ENCODE measurements around the gene TFCP2L1. TPM values are rescaled to one million over a fixed set of nuclear protein-coding genes. Genes with fewer than 3 reads are reported as not detected.

TFCP2L1 gene
- total RNA-seq, 1 donor from 2014 or later: 0.86 TPM

DNA sequence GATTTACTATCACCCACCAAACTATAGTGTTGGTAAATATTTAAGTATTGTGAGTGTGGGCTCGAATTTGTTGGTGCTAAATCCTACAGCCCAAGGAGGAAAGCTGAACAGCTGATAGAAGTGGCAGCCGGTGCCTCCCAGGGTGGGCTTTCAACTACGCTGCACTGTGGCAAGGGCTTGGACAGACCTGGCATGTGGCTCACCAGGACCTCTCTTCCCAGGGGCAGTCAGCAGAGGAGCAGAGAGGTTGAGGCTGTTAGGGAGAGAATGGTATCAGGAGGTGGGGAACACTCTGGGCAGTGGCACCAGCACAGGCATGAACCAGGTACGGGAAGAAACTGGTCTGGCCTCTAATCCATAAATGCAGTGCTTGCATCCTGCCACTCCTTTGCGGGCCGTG is 44.6 kb downstream of the TFCP2L1 start:
- TF ChIP-seq CTCF (IDR thresholded peaks at IDR 0.05; ENCODE audit: unreplicated experiment): no peak
- Mint-ChIP-seq H3K4me3 (ENCODE audit: low read depth) (no peak overlapping the region), H3K27ac (no peak overlapping the region), H3K36me3 (ENCODE audit: insufficient read depth) (no peaks in the 10 kb centered on the region), H3K27me3 (peaks cover 86% of the 10 kb centered on the region), H3K4me1 (ENCODE audit: low read depth) (peaks cover 3% of the 10 kb centered on the region), H3K9me3 (ENCODE audit: low read depth) (no peaks in the 10 kb centered on the region)
- no peak for DNase-seq (ENCODE audit: low spot score, unreplicated experiment)

- H3K4me3 Mint-ChIP-seq (ENCODE audit: low read depth): no peak overlapping the region
- H3K36me3 Mint-ChIP-seq (ENCODE audit: insufficient read depth): no peaks in the 10 kb centered on the region
- peaks cover 3% of the 10 kb centered on the region for H3K4me1 Mint-ChIP-seq (ENCODE audit: low read depth)
- H3K27me3 Mint-ChIP-seq: peaks cover 84% of the 10 kb centered on the region
- TF ChIP-seq CTCF (IDR thresholded peaks at IDR 0.05; ENCODE audit: unreplicated experiment): no peak
- no peak for DNase-seq (ENCODE audit: low spot score, unreplicated experiment)
- H3K9me3 Mint-ChIP-seq (ENCODE audit: low read depth): no peaks in the 10 kb centered on the region
- H3K27ac Mint-ChIP-seq: no peak overlapping the region
Observed at GRCh38 chr2:121239969-121240368, 45.0 kb downstream of the TFCP2L1 start.

DNA sequence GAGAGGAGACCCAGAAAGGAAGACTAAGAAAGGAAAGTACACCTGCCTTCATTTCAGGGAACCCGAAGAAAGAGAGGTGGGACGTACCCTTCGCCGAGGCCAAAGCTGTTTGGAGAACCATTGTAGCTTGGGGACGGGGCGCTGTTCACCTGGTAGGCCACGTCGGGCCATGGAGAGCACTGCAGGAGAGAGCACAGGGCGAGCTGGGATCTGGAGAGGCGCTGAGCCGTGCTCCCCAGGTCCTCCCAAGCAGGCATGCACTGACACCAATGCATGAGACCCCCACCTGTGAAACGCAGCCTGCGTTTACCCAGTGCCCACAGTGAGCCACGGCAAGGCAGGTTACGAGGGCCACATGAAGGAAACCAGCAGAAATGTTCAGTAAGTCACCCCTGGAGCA is 45.5 kb downstream of the TFCP2L1 start:
- no peaks in the 10 kb centered on the region for H3K9me3 Mint-ChIP-seq (ENCODE audit: low read depth)
- H3K4me3 Mint-ChIP-seq (ENCODE audit: low read depth): no peak overlapping the region
- no peak for TF ChIP-seq CTCF (IDR thresholded peaks at IDR 0.05; ENCODE audit: unreplicated experiment)
- H3K27me3 Mint-ChIP-seq: peaks cover 84% of the 10 kb centered on the region
- no peaks in the 10 kb centered on the region for H3K36me3 Mint-ChIP-seq (ENCODE audit: insufficient read depth)
- no peak for DNase-seq (ENCODE audit: low spot score, unreplicated experiment)
- peaks cover 3% of the 10 kb centered on the region for H3K4me1 Mint-ChIP-seq (ENCODE audit: low read depth)
- no peak overlapping the region for H3K27ac Mint-ChIP-seq

DNA sequence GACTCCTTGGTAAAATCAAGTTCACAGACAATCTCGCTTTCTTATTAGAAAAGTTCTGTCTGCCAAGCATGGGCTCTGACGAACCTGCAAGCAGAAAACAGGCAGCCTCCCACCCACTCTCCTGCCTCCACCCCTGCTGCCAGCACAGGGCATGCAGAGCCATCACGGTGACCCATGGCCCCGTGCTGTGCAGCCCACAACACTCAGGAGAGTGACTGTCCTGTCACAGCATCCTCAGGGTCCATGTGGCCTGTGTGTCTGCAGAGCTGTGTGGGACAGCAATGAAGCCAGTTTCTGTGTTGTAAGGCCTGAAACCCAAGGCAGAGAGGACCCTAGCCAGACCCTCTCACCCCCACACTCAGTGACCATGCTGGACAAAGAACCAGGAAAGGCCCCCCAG is 46.2 kb downstream of the TFCP2L1 start:
- no peaks in the 10 kb centered on the region for H3K9me3 Mint-ChIP-seq (ENCODE audit: low read depth)
- peaks cover 3% of the 10 kb centered on the region for H3K4me1 Mint-ChIP-seq (ENCODE audit: low read depth)
- no peak for DNase-seq (ENCODE audit: low spot score, unreplicated experiment)
- H3K4me3 Mint-ChIP-seq (ENCODE audit: low read depth): no peak overlapping the region
- H3K27me3 Mint-ChIP-seq: peaks cover 90% of the 10 kb centered on the region
- H3K36me3 Mint-ChIP-seq (ENCODE audit: insufficient read depth): no peaks in the 10 kb centered on the region
- H3K27ac Mint-ChIP-seq: no peak overlapping the region
- TF ChIP-seq CTCF (IDR thresholded peaks at IDR 0.05; ENCODE audit: unreplicated experiment): no peak

- TF ChIP-seq CTCF (IDR thresholded peaks at IDR 0.05; ENCODE audit: unreplicated experiment): no peak
- peaks cover 3% of the 10 kb centered on the region for H3K4me1 Mint-ChIP-seq (ENCODE audit: low read depth)
- H3K4me3 Mint-ChIP-seq (ENCODE audit: low read depth): no peak overlapping the region
- H3K27ac Mint-ChIP-seq: no peak overlapping the region
- H3K27me3 Mint-ChIP-seq: peaks cover 90% of the 10 kb centered on the region
- H3K36me3 Mint-ChIP-seq (ENCODE audit: insufficient read depth): no peaks in the 10 kb centered on the region
- no peak for DNase-seq (ENCODE audit: low spot score, unreplicated experiment)
- H3K9me3 Mint-ChIP-seq (ENCODE audit: low read depth): no peaks in the 10 kb centered on the region
Observed at GRCh38 chr2:121237980-121238665, 46.9 kb downstream of the TFCP2L1 start.

All from progenitor cell of endocrine pancreas (in vitro differentiated cells).